HG03442 (cell line): ENCODE results near the gene DGCR8.

Experiments used
- ATAC-seq: cut with Tn5 transposase; IDR thresholded peaks from one replicate; pipeline ENCODE4 v1.9.1; 2021; ENCODE audit warnings: mild to moderate bottlenecking, moderate library complexity; ENCODE audit not compliant: unreplicated experiment

DGCR8 gene

DNA sequence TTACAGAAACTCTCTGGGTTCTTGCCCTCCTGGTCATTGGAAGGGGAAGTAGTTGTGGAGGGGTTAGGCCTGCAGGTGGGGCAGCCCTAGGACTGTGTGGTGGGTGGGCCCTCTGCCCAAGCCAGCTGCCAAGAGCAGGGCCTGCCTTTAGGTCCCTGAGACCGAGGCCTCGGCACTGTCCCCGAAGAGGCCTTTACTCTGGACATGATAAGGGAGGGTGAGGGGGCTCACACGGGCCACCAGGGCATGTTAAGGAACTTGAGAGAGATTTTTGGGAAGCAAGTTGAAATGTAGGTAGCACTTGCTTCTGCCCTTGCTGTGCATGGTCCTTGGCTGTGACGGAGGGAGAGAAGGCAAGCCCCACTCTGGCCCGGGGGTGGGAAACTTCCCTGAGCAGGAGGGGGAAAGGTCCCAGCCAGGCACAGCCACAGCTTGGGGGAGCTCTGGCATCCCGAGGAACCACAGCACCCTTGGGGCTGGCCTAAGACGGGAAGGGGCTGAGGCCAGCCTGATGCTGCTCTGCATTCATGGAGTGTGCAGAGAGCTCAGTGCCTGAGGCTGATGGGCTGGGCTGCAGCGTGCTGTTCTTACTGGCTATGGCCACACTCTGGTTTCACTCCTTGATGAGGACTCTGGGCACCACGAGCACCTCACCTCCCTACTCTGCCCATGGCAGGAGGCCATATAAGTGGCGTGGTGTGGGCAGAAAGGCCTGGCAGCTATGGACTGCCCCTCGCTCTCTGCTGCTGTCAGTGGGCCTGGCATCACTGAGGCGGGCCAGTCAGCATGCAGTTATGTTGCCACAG lies 28.1 kb downstream of the DGCR8 start:
- no peak for ATAC-seq

DNA sequence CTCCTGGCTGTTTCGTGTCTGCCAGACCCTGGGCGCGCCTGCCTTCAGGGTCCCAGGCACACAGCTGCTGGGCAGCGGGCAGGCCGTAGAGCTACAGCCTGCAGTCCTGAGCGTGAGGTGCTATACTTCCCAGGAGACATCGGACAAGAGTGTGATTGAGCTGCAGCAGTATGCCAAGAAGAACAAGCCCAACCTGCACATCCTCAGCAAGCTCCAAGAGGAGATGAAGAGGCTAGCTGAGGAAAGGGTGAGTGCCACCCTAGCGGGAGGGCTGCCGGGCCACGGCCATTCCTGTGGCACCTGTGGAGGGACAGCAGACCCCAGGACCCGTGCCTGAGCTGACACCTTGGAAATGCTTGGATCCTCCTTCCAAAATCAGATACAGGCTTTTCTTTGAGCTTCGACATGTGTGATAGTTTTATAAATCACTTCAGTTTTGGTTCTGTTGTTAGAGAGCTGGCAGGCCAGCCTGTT lies 28.8 kb downstream of the DGCR8 start:
- no peak for ATAC-seq

DNA sequence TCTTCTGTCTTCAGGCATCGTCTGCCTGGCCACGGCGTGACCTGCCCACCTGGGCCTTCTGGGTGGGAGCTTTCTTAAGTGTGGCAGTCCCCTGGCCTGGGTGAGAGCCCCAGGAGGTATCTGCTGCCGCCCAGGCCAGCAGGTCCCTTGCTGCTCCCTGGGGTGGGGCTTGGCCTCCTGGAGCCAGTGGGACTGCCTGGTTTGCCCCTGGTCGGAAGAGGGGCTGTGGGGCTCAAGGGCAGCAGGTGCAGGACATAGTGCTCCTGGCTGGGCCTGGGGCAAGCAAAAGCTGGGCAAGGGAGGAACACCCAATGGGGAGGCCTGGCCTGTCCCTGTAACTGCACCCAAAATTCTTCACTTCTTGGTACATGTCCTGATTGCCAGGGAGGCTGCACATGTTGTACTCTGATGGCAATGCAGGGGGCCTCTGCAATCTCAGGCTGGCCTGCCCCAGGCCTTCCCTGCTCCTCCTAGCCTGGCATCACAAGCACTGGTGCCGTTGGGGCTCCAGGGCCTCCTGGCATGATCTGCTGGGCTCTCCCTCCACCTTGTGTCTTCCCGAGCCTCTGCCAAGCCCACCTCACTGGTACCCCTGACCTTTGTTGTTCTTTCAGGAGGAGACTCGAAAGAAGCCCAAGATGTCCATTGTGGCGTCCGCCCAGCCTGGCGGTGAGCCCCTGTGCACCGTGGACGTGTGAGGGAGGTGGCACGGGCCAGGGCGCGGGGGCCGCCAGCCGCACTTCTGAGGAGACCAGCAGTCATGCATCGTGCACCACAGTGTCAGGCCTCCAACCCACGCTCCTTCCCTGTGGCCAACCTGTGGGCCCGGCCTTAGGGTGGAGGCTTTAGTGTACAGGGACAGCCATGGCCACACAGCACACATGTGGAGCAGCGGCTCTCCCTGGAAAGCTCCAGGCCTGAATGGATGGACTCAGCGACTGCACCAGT lies 29.6 kb downstream of the DGCR8 start:
- no peak for ATAC-seq

DNA sequence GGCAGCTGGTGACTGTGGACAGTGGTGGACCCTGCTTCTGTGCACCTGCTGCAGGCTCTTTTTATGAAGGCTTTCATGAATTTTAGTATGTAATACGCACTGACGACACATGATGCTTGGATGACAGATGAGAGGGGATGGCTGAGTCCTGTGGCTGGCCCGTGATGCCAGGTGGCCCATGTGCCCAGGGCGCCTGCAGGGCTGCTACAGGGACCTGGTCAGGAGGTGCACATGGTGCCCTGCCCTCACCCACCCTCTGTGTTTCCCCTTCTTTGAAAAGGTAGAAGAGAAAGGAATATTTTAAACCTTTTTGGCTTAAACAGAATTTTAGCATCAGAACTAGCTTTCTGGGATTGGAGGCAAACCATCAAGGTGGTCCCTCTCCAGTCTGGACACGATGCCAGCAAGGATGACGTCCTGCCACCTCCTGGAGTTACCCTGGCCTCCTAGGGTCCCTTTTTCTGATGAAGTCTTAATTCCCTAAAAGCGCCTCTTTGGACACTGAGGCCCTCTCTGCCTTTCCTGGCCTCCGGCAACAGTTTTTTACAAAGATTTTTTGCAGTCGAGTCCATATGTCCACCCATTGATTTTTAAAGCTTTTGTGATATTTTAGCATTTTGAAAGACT lies 30.4 kb downstream of the DGCR8 start:
- ATAC-seq: no peak

DNA sequence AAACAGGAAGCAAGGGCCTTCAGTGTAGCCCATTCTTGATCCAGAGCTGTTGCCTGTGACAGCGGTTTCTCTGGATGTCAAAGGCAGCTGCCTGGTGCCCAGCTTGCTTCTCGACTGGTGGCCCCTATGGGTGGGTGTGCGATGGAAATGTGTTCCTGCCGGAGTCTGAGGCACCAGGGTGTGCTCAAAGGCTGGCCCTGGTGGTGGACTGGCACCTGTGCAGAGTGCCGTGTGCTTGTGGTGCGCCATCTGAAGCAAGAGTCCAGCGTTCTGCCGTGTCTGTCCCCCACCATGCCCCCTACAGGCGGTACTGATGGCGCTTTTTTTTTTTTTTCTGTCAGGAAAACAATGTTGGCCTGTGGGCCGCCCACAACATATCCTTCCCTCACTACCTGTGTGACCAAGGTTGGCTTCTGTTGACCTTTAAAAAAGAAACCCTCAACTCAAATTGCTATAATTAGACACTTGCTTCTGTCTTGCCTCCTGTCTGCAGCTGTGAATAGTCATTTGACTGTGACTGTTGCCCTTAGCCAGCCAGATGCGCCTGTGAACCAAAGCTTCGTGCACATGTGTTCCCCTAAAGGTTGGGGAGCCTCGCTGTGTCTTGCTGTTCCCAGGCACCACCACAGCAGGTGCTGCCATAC lies 31.1 kb downstream of the DGCR8 start:
- no peak for ATAC-seq

DNA sequence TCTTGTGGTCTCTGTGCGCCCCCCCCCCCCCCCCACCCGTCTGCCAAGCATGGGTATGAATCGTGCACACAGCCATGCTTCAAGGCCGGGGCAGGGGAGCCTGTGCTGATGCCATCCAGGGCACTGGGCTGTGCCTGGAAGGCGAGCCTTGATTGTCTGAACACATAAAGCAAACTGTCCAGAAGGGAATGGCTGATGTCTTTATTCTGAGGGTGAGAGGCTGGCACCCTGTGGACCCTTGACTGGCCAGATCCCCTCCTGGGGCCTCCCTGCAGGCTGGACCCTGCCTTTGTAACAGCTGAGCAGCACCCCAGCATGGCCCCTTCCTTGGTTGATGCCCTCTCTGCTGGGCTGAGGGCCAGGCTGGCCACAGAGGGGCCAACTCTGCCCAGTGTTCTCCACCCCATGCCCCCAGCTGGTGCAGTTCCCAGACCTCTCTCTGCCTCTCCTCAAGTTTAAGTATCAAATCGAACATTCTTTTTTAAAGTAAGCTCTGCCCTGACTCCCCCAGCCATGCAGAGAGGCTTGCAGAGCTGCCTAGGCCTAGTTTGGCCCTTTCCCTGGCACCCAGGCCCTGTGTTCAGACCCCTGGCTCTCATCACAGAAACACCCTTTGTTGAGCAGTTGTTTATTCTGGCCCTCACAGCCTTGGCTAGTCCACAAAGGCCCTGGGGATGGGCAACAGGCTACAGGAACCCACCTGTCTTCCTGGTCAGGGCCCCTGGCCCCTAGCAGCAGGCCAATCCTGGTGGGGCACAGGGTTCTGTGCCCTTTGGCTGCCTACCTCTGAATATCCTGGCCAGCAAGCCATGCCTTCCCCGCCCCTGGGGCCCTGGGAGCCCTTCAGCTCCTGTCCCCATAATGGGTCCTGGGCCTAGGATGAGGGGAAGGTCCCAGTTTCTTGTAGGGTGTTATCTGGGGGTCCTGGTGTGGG lies 31.9 kb downstream of the DGCR8 start:
- no peak for ATAC-seq

DNA sequence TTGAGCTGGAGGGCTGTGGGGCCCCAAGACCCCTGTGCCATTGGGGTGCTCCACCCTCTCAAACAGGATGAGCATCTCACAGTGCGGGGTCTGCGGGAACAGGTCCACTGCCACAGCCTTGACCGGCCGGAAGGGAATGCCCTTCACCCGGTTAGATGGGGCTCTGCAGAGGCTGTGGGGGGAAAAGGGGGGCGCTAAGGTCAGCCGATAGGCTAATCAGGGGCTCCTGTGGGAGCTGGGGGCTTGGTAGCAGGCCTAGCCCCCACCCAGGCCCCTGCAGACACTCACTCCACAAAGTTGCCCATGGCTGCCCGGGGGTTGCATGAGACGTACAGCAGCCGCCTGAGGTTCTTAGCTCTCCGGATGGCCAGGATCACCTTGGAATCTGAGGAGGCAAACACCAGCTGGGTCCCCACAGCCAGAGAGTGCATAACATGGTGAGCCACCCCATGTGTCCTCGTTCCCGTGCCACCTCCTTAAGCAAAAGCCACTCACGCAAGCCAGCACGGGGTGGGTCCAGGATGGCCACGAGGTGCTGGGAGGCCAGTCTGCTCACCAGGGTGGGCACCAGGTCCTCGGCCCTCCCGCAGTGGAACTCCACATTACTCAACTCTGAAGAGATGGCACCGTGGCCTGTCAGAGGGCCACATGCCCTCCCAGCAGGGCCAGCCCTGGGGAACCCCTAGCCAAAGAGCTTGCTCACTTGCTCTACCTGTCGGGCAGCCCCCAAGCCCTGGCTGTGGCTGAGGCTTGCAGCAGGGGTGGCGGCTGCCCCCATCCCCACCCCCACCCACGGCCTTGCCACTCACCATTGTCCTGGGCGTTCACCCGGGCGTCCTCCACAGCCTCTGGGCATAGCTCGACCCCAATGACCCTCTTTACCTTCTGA lies 32.8 kb downstream of the DGCR8 start:
- no peak for ATAC-seq

DNA sequence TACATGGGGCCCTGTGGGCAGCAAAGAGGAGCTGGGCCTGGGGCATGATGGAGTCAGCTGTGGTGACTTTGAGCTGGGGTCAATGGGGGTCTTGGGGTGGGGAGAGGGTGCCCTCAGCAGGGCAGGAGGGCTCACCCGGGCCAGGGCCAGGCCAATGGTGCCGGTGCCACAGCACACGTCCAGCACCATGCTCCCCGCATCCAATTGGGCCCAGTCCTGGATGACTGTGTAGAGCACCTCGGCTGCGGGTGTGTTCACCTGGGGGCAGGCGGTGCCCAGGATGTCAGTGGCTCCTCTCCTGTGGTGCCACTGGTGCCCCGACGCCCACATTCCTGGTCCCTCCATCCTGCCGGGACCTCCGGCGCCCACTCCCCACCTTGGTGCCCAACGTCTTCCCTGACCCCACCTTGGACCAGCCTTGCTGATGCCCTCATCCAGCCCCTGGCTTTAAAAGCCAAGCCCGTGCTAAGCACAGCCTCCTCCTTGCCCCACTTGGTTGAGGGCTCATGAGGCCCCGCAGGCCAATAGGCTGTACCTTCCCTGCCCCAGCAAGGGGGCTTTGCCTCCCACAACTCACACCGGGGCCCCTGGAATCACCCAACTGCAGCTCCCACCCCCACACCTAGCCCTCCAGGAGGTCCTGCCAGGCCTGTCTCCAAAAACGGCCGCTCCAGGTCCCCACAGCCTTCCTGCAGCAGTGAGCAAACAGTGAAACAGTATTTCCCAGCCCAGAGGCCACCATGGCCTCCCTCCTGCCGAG lies 33.7 kb downstream of the DGCR8 start:
- no peak for ATAC-seq

DNA sequence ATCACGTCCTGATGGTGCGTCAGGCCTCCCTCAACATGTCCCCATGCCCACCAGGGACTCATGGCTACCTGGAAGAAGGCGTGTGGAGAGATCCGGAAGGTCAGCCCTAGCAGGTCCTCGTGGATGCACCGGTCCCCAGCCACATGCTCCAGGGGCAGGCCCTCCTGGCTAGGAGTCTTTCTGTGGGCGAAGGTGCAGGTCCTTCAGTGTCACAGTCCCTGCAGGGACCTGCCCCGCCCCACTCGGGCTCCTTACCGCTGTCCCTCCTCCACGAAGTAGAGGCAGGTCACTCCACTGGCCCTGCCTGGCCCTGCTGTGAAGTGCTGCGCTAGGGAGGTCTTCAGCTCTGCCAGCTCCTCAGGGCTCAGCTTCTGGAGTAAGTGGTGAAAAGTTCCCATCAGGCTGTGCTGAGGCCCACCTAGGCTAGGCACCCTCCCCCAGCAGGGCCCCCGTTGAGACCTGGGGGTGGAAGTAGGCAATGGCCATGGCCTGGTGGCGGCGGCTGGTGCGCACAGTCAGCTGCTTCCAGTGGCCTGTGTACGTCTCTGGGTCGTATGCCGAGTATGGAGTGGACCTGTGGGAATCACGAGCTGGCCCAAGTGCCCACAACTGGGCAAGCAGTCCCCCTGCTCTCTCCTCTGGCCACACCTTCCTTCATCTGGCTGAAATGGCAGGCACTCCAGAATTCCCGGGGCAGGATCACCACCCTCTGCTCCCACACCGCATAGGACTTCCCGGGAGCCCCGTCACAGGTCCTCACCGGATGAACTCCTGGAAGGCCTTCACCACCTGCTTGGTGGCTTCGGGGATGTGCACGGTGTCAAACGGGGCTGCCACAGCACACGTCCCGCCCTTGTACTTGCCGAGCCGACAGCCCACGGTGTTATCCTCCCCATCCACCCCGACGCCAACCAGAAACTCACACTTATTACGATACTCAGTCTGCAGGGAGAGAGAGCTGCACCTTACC lies 34.8 kb downstream of the DGCR8 start:
- no peak for ATAC-seq

DNA sequence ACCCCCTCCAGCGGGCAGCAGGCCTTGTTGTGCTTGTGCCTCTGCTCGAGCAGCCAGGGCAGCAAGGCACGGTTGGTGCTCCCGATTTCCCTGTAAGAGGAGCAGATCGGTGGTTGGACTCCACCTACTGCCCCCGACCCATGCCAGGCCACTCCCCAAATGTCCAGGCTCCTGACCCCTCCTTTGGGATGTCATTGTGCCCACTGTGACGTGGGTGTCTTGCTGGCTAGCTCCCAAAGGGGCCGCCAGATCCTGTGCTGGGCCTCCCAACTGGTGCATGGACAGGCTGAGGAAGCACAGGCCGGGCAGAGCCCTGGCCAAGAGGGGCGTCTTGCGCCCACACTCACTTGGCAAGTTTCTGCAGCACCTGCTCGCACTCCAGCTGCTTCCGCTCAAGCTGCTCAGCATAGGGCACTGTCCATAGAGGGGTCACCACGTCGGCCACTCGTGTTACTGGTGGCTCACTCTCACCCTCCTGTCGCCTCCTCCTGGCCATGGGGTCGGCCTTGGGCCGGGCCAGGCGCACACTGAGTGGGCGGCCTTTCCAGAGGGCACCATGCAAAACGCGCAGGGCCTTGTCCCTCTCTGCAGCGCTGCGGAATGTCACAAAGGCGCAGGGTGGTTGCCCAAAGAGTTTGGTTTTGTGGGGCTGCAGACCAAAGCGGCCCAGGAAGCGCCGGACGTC lies 35.8 kb downstream of the DGCR8 start, which contains the start of gene RANBP1:
TSS of gene RANBP1 (plus strand) at position 414 of the 685 bp plus-strand sequence. CDS start at position 495, 81 bp downstream.
- no peak for ATAC-seq

DNA sequence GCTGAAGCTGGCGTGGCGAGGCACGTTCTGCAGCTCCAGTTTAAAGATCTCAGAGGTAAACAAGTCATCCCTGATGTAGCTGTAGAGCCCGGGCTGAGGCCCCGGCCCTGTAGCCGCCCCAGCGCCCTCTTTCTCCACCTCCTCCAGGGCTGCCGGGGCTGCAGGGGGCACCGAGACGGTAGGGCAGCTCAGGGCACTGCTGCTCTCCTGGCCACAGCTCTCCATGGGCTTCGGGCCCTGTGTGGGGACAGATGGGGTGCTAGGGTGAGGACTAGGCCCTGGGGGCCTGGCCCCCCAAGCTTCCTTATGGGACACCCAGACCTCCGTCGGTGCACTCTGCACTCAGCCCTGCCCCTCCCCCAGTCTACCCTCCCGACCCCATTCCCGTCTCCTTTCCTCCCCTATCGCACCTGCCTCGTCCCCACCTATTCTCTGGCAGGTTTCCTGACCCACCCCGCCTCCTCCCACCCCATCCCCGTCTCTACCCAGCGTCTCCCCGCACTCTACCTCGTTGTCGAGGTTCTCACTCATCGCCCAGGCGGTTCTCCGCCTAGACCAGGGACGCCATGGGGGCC lies 36.4 kb downstream of the DGCR8 start:
- no peak for ATAC-seq

DNA sequence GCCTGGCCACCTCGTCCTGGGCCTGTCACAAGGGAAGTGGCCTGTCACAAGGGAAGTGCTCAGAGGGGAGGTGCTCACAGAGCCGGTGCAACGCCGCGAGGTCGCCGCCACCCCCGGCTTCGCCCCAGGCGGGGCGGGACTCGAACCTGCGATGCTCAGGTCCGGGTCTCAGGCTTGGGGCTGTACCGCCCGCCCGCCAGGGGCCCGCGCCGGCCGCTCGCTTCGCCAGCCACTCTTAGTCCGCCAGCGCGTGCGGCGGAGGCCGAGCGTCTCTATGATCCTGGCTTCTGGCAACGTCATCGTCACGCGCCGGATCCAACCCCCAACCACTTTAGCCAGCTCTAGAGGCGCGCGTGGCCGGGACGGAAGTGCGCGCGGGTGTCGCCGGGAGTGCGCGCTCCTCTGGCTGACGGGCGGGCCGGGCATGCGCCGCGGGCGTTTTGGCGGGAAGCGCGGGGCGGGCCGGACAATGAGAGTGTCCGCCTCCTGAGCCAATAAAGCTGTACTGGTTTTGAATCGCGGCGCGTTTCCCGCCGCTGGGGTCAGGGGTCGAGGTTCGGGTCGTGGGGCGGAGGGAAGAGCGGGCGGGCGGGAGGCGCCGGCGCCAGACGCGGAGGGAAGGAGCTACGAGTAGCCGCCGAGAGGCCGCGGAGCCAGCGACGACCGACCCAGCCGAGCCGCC lies 37.1 kb downstream of the DGCR8 start, which contains the start of gene TRMT2A:
TSS of gene TRMT2A (minus strand) at position 276 of the 682 bp plus-strand sequence. CDS start 320 bp downstream, outside the sequence.
- ATAC-seq: peak; percentile 83

DNA sequence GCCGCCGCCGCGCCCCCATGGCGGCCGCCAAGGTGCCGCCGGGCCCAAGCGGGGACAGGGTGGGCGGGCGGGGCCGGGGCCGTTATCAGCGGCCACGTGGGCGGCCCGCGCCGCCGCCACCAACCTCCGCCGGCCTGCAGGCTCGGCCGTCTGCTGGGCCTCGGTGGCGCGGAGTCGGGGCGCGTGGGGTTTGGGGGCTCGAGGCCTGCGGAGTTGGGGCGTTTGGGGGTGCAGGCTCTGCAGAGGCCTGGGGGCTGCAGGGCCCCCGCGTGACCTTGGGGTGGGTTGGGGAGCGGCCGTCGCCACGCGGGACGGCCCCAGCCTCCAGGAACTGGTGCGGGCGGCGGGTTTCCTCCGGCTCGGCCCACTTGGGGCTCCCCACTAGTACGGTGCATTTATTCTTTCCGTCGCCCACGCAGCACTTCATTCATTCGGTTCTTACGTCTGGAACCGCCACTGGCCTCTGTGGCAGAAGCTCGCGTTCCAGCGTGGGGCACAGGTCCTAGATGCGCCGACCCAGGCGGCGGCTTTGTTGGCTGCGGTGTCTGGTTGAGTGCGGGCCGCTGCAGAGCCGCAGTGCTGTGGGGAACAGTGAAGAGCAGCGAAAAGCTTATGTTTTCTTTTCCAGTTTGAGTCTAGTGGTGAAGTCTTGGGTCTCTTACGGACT lies 37.7 kb downstream of the DGCR8 start:
- ATAC-seq: peak; percentile 17

DNA sequence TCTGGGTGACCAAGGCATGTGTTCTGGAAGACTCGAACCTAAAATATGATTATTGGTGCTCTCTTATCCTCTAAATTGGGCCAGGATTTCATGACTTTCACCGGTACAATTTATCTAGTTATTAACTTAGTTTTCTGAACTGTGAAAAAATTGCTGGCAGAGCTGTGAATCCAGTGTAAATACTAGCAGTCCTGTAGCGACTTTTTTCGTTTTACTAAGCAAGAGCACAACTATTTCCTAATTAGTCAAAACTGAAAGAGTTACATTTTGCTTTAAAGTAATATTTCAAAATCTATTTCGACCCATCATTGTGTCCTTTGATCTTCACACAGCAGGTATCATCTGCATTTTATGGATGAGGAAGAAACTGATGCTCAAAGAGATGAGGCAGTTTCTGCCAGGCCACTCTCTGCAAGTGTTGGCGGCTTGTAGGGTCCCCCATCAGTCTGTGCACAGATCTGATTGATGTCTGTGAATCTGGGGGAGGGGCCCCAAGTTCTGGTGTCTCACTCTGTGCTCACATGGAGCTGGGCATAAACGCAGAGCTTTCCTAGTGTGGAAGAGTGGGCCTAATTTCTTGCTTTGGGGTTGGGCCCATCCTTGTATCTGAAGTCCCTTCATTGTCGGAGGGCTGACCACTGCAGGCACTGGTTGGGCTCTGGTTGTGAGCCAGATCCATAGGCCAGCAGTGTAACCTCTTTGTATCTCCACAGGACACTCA lies 38.4 kb downstream of the DGCR8 start:
- no peak for ATAC-seq
